GM18499 (cell line): ENCODE measurements around the gene CDC26.

Experiments
- ATAC-seq: cut with Tn5 transposase; IDR thresholded peaks from one replicate; pipeline ENCODE4 v1.9.1; 2021; ENCODE audit warnings: moderate number of reproducible peaks; ENCODE audit not compliant: insufficient read depth, unreplicated experiment

The CDC26 gene

GRCh38 chr9:113275157-113276131 is at the start of gene CDC26, which contains the start of gene PRPF4:
Gene CDC26, minus strand, starts transcription at chr9:113275572. Its CDS starts 3,065 bp downstream, at chr9:113272507.
Gene PRPF4, plus strand, starts transcription at chr9:113275658. Its CDS starts 86 bp downstream, at chr9:113275744.
- ATAC-seq, result peak; percentile 97

GRCh38 chr9:113322671-113323070 is 47.3 kb upstream of the CDC26 start:
- ATAC-seq, result no peak

- ATAC-seq, result no peak
Observed at GRCh38 chr9:113320051-113320450, 44.7 kb upstream of the CDC26 start.

GRCh38 chr9:113319054-113319453 is 43.7 kb upstream of the CDC26 start:
- no peak for ATAC-seq

- no peak for ATAC-seq
Observed at GRCh38 chr9:113317777-113318176, 42.4 kb upstream of the CDC26 start.

- ATAC-seq, result no peak
Observed at GRCh38 chr9:113316030-113316429, 40.7 kb upstream of the CDC26 start.

GRCh38 chr9:113315231-113315630 is 39.9 kb upstream of the CDC26 start:
- no peak for ATAC-seq

- no peak for ATAC-seq
Observed at GRCh38 chr9:113313261-113313660, 37.9 kb upstream of the CDC26 start.

GRCh38 chr9:113311961-113312360 is 36.6 kb upstream of the CDC26 start:
- ATAC-seq, result no peak

- ATAC-seq, result no peak
Observed at GRCh38 chr9:113310538-113310937, 35.2 kb upstream of the CDC26 start.

- no peak for ATAC-seq
Observed at GRCh38 chr9:113309204-113309813, 33.9 kb upstream of the CDC26 start.

GRCh38 chr9:113307396-113307975 is 32.1 kb upstream of the CDC26 start:
- ATAC-seq, result no peak

- ATAC-seq, result no peak
Observed at GRCh38 chr9:113306566-113306965, 31.2 kb upstream of the CDC26 start.

GRCh38 chr9:113302792-113303418 is 27.5 kb upstream of the CDC26 start, which contains the start of gene RNF183:
Gene RNF183, minus strand, starts transcription at chr9:113303376. Its CDS starts 5,192 bp downstream, at chr9:113298184.
- ATAC-seq, result no peak

GRCh38 chr9:113301548-113301947 is 26.2 kb upstream of the CDC26 start:
- ATAC-seq, result no peak

- no peak for ATAC-seq
Observed at GRCh38 chr9:113299800-113300292, 24.5 kb upstream of the CDC26 start.

GRCh38 chr9:113298924-113299770 is 23.8 kb upstream of the CDC26 start:
- no peak for ATAC-seq

- ATAC-seq, result no peak
Observed at GRCh38 chr9:113298311-113298710, 22.9 kb upstream of the CDC26 start.

GRCh38 chr9:113296796-113297558 is 21.6 kb upstream of the CDC26 start:
- no peak for ATAC-seq
